Lower leg skin (tissue), 4 donors: ENCODE measurements around the gene PANK1. TPM values are rescaled to one million over a fixed set of nuclear protein-coding genes. Genes with fewer than 3 reads are reported as not detected.

Source experiments
- DNase-seq, 2 donors: peaks; one replicate each; pipeline ENCODE4 v3.0.0-alpha.2; 2019; ENCODE audit warnings: low spot score in 2 of 2
- H3K4me3 ChIP-seq: fragments of 200-600 bp; sonication (generic); 2 replicates; pipeline ENCODE4 v1.5.1; 2017; ENCODE audit warnings: mild to moderate bottlenecking, low read depth; ENCODE audit not compliant: poor library complexity, severe bottlenecking
- CTCF ChIP-seq, 3 donors: fragments of 450-650 bp; IDR thresholded peaks; one replicate each; pipeline ENCODE4 v1.5.1; 2016; ENCODE audit warnings: antibody characterized with exemption in 3 of 3, mild to moderate bottlenecking in 3 of 3, moderate library complexity in 2 of 3
- POLR2A ChIP-seq, 2 donors: fragments of 450-650 bp; IDR thresholded peaks; one replicate each; pipeline ENCODE4 v1.6.1; 2016 to 2017; ENCODE audit warnings: antibody characterized with exemption in 2 of 2, mild to moderate bottlenecking in 1 of 2, moderate library complexity in 1 of 2
- WGBS, 2 donors: methylation state at CpG; one replicate each; pipeline ENCODE4 v1.1.5; 2018; 5-methylcytosine and 5-hydroxymethylcytosine counted together
- intact Hi-C: fragments of 100-400 bp; cut with DNase I; formaldehyde crosslinking; loops from one replicate; pipeline ENCODE4 v1.15.0; 2023; ENCODE audit warnings: low total_unique reads
- total RNA-seq, 4 donors: library from RNA; depleted of rRNA; stranded (reverse); fragments of >200 nt; gene quantifications; one replicate each; pipeline ENCODE4 v1.1.0, GENCODE V29; 2016

PANK1 gene
- total RNA-seq, 4 donors from 2014 or later, result 10.8 to 36.3 (median 30.2) TPM

GRCh38 chr10:89659143-89660131, 14.4 kb upstream of the PANK1 start:
- 62 to 63% methylated on average over 10 of the region's 10 CpGs for WGBS, 2 donors
- intact Hi-C loops, result no loop called here

GRCh38 chr10:89657302-89657701, 12.3 kb upstream of the PANK1 start:
- TF ChIP-seq POLR2A (IDR thresholded peaks at IDR 0.05) (no peak), CTCF (IDR thresholded peaks at IDR 0.05) (no peak)
- WGBS, 2 donors, result 69 to 94% methylated on average over 1 of the region's 1 CpG
- DNase-seq, result no peak
- H3K4me3 ChIP-seq, result no peak overlapping the region
- intact Hi-C loops, result no loop called here

More at GRCh38 chr10:89659143-89660131, 14.4 kb upstream of the PANK1 start:
- TF ChIP-seq POLR2A (IDR thresholded peaks at IDR 0.05), result no peak
- no peak for TF ChIP-seq CTCF (IDR thresholded peaks at IDR 0.05)
- no peak overlapping the region for H3K4me3 ChIP-seq
- DNase-seq, result no peak

- 68 to 88% methylated on average over 1 of the region's 1 CpG for WGBS, 2 donors
- TF ChIP-seq POLR2A (IDR thresholded peaks at IDR 0.05), result no peak
- TF ChIP-seq CTCF (IDR thresholded peaks at IDR 0.05), result no peak
- intact Hi-C loops, result no loop called here
- H3K4me3 ChIP-seq, result no peak overlapping the region
- DNase-seq, result no peak
These were observed 10.7 kb upstream of the PANK1 start for GRCh38 chr10:89655722-89656121.

GRCh38 chr10:89653410-89653869, 8.4 kb upstream of the PANK1 start:
- H3K4me3 ChIP-seq, result no peak overlapping the region
- no peak for TF ChIP-seq POLR2A (IDR thresholded peaks at IDR 0.05)
- TF ChIP-seq CTCF (IDR thresholded peaks at IDR 0.05), result no peak
- DNase-seq, result no peak
- intact Hi-C loops, result no loop called here
- 66 to 72% methylated on average over 6 of the region's 6 CpGs for WGBS, 2 donors

- intact Hi-C loops, result no loop called here
- DNase-seq, result no peak
- TF ChIP-seq POLR2A (IDR thresholded peaks at IDR 0.05) (no peak), CTCF (IDR thresholded peaks at IDR 0.05) (no peak)
- WGBS, 2 donors, result 89 to 98% methylated on average over 3 of the region's 3 CpGs
- no peak overlapping the region for H3K4me3 ChIP-seq
These were observed 7.8 kb upstream of the PANK1 start for GRCh38 chr10:89652806-89653370.
